Activated T-cell treated with anti-CD3 and anti-CD28 coated beads, Interleukin-2, amount 50 U/mL, for 1 hour (primary cell): Measurements from ENCODE around the gene TIMM17B.
"Not testable (repeated sequence)": the region's sequence is repeated elsewhere in the genome, so short reads cannot be mapped to it uniquely, and the experiment has no call there.

Source experiments
- DNase-seq: peaks from one replicate; pipeline ENCODE4 v3.0.0-alpha.2; 2020

Gene TIMM17B

DNA sequence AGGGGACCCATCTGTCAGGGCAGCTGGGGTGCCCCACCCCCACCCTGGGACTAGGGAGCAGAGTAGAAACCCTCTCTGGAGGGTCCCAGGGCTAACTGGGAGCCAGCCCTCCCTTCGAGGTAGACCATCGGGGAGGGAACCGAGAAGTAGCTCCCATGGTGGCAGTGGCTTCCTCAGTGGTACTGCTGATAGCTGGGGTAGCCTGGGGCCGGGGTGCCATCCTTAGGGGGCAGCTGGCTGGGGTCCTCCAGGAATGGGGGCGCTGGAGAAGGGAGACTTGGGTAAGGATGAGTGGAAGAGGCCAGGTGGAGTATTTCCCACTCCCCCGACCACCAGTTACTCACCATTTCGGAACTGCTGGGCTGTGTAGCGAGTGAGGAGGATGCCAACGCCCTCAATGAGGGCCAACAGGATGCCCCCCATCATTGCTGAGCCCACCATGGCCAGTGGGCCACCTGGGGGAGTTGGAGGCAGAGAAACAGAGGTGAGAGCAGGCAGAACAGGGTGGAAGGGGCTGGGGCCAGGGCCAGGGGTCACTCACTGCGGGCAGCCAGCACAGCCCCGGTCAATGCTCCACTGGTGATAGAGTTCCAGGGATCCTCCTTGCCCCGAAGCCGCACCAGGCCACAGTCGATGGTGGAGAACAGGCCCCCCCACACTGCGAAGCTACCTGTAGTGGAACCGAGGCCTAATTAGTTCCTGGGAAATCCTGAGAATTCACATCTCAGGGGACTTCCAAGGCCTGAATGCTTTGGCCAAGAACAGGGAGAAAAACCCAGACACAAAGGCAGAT, 3.8 kb downstream of the TIMM17B start:
- no peak for DNase-seq

DNA sequence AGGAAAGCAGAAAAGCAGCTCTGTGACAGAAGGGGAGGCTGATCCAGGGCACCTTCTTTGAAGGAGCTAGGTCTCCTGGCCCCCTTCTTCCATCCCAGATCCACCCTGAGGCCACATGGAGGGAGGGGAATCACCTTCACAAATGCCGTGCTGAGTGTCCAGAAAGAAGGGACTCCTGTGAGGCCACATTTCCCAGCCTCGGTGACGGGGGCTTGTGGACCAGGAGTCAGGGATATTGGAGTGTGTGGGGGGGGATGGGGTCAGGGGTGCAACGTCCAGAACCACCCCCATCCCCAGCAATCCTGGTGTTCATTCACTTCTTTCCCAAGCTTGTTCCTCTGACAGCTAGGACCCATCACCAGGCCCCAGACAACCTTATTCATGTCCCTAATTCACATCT, 4.7 kb downstream of the TIMM17B start:
- no peak for DNase-seq

DNA sequence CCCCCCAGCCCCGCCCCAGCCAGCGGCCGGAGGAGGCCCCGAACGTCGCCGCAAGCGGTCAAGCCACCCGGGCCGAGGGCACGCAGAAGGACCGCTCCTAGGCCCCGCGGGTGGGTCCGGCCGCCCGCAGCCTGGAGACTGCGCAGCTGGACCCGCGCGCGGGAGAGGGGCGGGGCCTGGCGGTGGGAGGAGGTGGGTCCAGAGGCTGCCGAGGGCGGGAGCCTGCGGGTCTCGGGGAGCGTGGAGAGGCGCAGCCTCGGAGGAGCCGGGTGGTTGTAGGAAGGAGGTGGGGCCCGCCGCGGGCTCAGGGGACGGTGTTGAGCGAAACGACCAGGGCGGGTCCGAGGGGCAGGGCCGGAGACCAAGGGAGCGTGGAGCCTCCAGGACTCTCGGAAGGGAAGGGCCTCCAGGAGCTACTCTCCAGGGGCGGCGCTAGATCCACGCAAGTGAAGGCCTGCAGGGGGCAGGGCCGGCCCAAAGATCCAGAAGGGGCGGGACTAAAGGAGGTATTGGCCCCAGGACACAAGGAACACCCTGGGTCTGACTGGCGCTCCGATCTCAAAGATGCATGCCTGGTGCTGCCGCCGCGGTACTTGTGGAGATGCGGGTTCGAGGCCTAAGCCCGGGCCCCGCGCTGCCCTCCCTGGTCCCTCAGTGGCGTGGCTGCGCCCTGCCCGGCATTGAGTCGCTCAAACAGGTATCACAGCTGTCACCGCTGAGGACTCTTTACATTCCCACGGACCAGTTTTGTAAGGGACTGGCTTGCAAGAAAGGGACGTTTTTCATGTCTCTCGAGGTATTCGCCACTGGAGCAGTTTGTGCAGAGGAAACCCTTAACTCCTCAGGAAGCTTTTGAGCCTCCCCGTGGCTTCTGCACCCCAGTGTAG, 5.9 kb downstream of the TIMM17B start:
- DNase-seq, result peak; percentile 80

DNA sequence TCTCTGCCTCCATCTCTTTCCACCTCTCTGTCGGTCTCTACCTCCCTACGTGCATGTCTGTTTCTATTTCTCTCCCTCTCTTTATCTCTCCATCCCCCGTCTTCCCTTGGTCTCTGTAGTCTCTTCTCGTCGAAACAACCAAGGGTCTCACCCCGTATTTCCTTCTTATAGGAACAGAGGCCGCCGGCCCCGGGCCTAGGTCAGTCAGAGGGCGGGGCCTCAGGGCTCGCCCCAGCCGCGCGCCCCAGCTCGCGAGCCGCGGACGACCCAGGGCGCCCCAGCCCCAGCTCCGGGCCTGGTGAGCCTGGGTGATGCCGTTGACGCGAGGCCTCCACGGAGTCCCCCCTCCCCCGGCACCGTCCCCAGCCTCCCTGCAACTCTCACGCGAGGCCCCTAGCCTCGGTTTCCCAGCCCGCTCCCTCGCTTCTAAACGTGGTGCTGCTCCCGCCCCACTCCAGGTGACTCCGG, 6.6 kb downstream of the TIMM17B start:
- no peak for DNase-seq

DNA sequence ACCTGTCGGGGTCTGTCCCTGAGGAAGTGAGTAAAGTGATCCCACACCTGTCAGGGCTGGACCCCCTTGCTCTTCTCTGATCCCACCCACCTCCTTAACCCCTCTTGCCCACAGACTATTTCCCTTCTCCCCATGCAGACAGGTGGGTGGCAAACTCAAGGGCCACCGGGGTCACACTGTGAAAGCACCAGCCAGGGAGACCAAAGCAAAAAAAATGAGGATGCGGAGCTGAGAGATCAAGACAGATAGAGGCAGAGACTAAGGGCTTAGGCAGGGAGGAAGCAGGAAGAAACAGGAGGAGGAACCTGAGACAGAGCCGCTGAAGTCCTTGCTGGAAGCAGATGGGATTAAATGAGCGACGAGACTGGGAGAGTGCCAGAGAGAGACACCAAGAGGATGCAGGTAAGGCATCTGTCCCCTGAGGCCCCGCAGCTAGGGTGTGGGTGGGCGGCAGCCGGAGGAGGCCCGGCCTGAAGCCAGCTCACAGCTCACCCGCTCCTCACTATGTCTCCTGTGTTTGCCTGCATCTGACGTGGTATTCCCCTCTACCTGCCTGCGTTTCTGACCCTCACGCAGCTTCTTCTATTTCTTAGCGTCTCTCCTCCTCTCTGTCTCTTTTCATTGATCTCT, 7.2 kb downstream of the TIMM17B start:
- no peak for DNase-seq

DNA sequence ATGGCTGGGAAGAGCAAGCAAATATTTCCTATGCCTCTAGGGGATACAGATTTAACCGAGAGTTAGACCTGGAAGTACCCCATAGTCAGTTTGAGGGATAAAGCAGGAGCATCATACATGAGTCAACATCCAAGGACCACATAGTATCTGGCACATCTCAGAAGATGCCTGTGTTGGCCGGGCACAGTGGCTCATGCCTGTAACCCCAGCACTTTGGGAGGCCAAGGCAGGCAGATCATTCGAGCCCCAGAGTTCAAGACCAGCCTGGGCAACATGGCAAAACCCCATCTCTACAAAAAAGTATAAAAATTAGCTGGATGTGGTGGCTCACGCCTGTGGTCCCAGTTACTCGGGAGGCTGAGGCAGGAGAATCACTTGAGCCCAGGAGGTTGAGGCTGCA, 11.0 kb downstream of the TIMM17B start:
- not testable (repeated sequence) for DNase-seq

DNA sequence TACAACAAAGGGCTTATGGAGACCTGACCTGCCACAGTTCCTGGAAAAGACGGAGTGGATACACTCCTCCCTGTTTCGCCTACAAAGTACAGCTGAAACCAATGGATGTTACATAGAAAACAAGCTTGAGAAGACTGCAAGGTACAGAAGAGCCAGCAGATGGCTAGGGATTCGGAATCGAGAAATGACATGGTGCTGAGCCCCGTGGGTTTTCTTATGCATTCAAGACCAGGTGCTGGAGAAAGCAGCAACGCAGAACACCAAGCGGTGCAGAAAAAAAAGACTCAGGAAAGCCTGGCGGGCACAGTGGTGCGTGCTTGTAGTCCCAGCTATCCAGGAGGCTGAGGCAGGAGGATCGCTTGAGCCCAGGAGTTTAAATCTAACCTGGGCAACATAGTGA, 13.8 kb downstream of the TIMM17B start:
- no peak for DNase-seq

DNA sequence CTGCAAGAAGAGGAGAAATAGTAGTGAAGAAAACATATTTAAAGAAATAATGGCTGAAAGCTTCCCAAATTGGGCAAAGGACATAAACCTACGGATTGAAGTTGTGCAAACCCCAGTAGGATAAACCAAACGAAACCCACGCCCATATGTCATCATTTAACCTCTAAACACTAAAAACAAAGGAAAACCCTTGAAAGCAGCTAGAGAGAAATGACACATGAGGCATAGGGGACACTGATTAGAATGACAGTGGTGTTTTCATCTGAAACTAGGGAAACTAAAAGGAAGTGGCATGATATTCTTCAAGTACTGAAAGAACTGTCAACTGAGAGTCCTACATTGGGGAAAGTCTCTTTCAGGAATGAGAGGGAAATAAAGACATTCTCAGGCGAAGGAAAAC, 20.6 kb downstream of the TIMM17B start:
- not testable (repeated sequence) for DNase-seq

DNA sequence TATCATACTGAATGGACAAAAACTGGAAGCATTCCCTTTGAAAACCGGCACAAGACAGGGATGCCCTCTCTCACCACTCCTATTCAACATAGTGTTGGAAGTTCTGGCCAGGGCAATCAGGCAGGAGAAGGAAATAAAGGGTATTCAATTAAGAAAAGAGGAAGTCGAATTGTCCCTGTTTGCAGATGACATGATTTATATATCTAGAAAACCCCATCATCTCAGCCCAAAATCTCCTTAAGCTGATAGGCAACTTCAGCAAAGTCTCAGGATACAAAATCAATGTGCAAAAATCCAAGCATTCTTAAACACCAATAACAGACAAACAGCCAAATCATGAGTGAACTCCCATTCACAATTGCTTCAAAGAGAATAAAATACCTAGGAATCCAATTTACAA, 25.6 kb downstream of the TIMM17B start:
- DNase-seq, result not testable (repeated sequence)

DNA sequence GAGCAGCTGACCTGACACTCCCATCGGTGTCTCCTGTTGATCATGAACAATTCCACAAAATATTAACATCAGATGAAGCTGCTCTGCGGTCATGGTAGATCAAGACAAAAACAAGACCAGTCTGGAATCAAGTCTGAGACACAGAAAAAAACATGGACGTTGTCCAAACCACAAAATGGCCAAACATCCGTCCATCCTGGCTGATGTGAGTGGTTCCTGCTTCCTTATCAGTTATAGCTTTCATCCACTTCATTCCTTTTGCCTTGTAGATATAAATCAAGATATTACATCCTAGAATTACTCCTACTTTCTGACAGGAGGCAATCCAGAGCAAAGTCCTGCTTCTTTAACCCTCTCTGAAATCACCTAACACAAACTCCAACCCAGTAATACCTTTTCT, 33.4 kb downstream of the TIMM17B start:
- no peak for DNase-seq

DNA sequence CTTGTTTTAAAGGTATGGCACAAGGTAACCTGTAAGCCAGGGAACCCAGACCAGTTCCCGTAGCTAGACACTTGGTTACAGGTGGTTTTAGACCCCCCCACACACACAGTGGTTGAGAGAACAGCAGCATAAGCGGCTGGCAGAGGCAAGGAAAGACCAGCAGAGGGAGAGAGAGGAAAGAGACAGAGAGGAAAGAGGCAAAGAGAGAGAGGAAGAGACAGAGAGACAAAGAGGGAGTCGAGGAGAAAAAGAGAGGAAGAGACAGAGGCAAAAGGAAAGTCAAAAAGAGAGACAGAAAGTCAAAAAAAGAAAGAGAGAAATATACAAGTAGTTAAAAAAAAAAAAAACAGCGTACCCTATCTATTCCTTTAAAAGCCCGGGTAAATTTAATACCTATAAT, 42.7 kb downstream of the TIMM17B start:
- DNase-seq, result no peak

DNA sequence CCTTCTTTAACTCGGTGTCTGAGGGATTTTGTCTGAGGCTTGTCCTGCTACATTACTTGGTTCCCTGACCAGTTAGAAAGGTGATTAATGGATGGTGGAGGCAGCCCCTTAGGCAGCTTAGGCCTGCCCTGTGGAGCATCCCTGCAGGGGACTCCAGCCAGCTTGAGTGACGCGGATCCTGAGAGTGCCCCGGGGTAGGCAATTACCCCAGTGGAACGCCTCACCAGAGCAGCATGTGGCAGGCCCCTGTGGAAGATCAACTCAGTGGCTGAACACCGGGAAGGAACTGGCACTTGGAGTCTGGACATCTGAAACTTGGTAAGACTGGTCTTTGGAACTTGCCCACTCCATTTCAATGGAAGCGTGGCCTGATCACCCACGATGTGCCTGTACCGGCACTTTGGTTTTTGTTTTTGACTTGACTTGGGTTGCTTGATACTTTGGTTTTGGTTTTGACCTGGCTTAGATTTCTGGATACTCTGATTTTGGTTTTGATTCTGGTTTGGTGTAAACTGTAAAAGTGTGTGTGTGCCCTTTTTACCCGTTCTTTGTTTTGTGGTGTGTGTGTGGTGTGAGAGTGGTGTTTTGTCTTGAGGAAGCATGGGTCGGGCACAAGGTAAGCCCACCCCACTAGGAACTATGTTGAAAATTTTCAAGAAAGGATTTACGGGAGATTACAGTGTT, 43.3 kb downstream of the TIMM17B start:
- not testable (repeated sequence) for DNase-seq

DNA sequence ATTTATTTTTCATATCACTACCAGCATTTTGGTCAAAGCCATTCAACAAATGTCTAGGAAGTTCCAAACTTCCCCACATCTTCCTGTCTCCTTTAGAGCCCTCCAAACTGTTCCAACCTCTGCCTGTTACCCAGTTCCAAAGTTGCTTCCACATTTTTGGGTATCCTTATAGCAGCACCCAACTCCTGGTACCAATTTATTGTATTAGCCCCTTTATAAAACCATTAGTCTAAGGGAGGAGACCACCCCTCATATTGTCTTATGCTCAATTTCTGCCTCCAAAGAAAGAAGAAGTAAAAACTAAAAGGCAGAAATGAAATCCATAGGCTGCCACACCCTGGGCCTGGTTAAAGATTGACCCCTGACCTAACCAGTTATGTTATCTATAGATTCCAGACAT, 44.1 kb downstream of the TIMM17B start:
- DNase-seq, result not testable (repeated sequence)

DNA sequence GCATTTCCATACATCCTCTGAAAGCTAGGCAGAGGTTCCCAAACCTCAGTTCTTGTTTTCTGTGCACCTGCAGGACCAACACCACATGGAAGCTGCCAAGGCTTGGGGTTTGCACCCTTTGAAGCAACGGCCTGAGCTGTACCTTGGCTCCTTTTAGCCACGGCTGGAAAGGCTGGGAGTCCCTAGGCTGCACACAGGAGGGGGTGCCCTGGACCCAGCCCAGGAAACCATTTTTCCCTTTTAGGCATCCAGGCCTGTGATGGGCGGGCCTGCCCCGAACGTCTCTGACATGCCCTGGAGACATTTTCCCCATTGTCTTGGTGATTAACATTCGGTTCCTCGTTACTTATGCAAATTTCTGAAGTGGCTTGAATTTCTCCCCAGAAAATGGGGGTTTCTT, 44.7 kb downstream of the TIMM17B start:
- DNase-seq, result no peak

DNA sequence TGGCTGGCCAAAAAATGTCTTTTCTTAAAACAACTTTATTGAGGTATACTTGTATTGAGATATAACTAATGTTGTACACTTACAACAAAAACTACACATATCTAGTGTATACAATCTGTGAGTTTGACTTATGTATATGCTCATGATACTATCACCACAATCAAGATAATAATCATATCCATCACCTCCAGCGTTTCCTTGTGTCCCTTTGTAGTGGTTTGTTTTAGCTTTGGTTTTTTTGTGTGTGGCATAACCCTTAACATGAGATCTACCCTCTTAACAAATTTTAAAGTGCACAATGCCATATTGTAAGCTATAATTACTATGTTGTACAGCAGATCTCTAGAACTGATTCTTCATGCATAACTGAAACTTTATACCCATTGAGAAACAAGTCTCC, 48.7 kb downstream of the TIMM17B start:
- DNase-seq, result no peak
